T-cell (primary cell): ENCODE data around the gene TTLL12. TPM values are rescaled to one million over a fixed set of nuclear protein-coding genes. Genes with fewer than 3 reads are reported as not detected.

Experiments used
- ATAC-seq, 4 experiments: fragments of 200-7000 bp in 3 of 4; fragments of 150-1000 bp in 1 of 4; cut with Tn5 transposase; replicated peaks in 1 of 4; 1 replicate in 3 of 4; 2 replicates in 1 of 4; pipeline ENCODE4 v1.10.0; 2021; ENCODE audit warnings: moderate library complexity in 3 of 4, mild to moderate bottlenecking in 2 of 4, moderate number of reproducible peaks in 1 of 4
- CTCF ChIA-PET, 2 donors: fragments of 300-600 bp; sonication (Branson Sonifier 250); formaldehyde crosslinking; loops; one replicate each; lab custom pipeline; 2022; ENCODE audit warnings: antibody characterized with exemption in 2 of 2; lab: Charles Lee
- POLR2A ChIA-PET, 2 donors: fragments of 300-600 bp; sonication (Branson Sonifier 250); formaldehyde crosslinking; loops; one replicate each; lab custom pipeline; 2022; ENCODE audit warnings: antibody characterized with exemption in 2 of 2; lab: Charles Lee
- DNase-seq, 35 experiments: peaks; one replicate each; pipeline versions ENCODE4 v3.0.0 to v3.0.0-alpha.2; 2013 to 2023
- H3K27ac ChIP-seq: one replicate; pipeline ENCODE4 v1.5.1; 2013; ENCODE audit warnings: low read length
- H3K27me3 ChIP-seq, 2 experiments: replicated peaks in 1 of 2; 1 replicate in 1 of 2; 2 replicates in 1 of 2; pipeline versions ENCODE4 v1.6.1 to v1.7.0; 2013; ENCODE audit warnings: low read length in 1 of 2, mixed read lengths in 1 of 2; ENCODE audit not compliant: control insufficient read depth in 2 of 2, insufficient read depth in 2 of 2; ENCODE audit errors: extremely low read depth in 1 of 2
- H3K36me3 ChIP-seq, 2 donors: 1 replicate in 1 of 2; 2 replicates in 1 of 2; pipeline versions ENCODE4 v1.6.1 to v1.7.0; 2013; ENCODE audit warnings: low read length in 1 of 2; ENCODE audit not compliant: control insufficient read depth in 2 of 2, insufficient read depth in 1 of 2; ENCODE audit errors: extremely low read depth in 1 of 2
- H3K4me1 ChIP-seq, 2 experiments: 1 replicate in 1 of 2; 2 replicates in 1 of 2; pipeline versions ENCODE4 v1.6.1 to v1.7.0; 2013; ENCODE audit warnings: low read length in 2 of 2, mixed read lengths in 1 of 2; ENCODE audit not compliant: insufficient read depth in 2 of 2, control insufficient read depth in 1 of 2; ENCODE audit errors: extremely low read depth in 1 of 2
- H3K4me3 ChIP-seq, 2 donors: 1 replicate in 1 of 2; 2 replicates in 1 of 2; pipeline versions ENCODE4 v1.5.1 to v1.7.0; 2013; ENCODE audit warnings: mild to moderate bottlenecking in 2 of 2, low read length in 1 of 2, moderate library complexity in 1 of 2; ENCODE audit not compliant: control insufficient read depth in 1 of 2; ENCODE audit errors: extremely low read depth in 1 of 2
- H3K9me3 ChIP-seq: 2 replicates; pipeline ENCODE4 v1.7.0; 2013
- H3K27ac Mint-ChIP-seq, 2 donors: one replicate each; pipeline ENCODE4 v1.8.0; 2020 to 2021; ENCODE audit warnings: mild to moderate bottlenecking in 2 of 2, mixed read lengths in 2 of 2
- H3K27me3 Mint-ChIP-seq, 2 donors: one replicate each; pipeline ENCODE4 v1.8.0; 2021 to 2022; ENCODE audit warnings: mixed read lengths in 2 of 2
- H3K36me3 Mint-ChIP-seq: one replicate; pipeline ENCODE4 v1.8.0; 2021; ENCODE audit warnings: mixed read lengths
- H3K4me1 Mint-ChIP-seq, 3 donors: one replicate each; pipeline ENCODE4 v1.8.0; 2020 to 2022; ENCODE audit warnings: mixed read lengths in 3 of 3, mild to moderate bottlenecking in 1 of 3
- H3K4me3 Mint-ChIP-seq, 3 donors: one replicate each; pipeline ENCODE4 v1.8.0; 2020 to 2022; ENCODE audit warnings: mild to moderate bottlenecking in 3 of 3, mixed read lengths in 3 of 3, moderate library complexity in 3 of 3
- H3K9me3 Mint-ChIP-seq, 3 donors: one replicate each; pipeline ENCODE4 v1.8.0; 2020 to 2022; ENCODE audit warnings: mixed read lengths in 3 of 3
- WGBS: methylation state at CpG from one replicate; pipeline ENCODE4 v1.1.5; 2013; ENCODE audit warnings: missing lambda C conversion rate; ENCODE audit not compliant: insufficient coverage; 5-methylcytosine and 5-hydroxymethylcytosine counted together
- total RNA-seq, 35 experiments: library from RNA in 6 of 35; stranded (reverse) in 6 of 35; fragments of 120-200 nt in 1 of 35; gene quantifications; one replicate each; pipeline versions ENCODE4 v1.2.1 to v1.2.4 and lab custom pipeline; 2013 to 2026

TTLL12 gene
- total RNA-seq, 5 donors from 2014 or later (not counting 1 experiment from before 2014, with no cell fraction given): 17.1 to 38.1 (median 33.8) TPM

GRCh38 chr22:43179146-43179910 is 7.6 kb downstream of the TTLL12 start:
- Mint-ChIP-seq H3K4me3 (no peak overlapping the region), H3K9me3 (no peaks in the 10 kb centered on the region), H3K27ac (no peak overlapping the region), H3K4me1 (peaks cover 6 to 15% (median 6%) of the 10 kb centered on the region in 3 donors), H3K36me3 (peaks cover 10% of the 10 kb centered on the region), H3K27me3 (no peaks in the 10 kb centered on the region)
- DNase-seq: no peak
- POLR2A ChIA-PET: no interaction called here
- H3K9me3 ChIP-seq: no peaks in the 10 kb centered on the region
- no peak overlapping the region for H3K27ac ChIP-seq
- ATAC-seq: no peak
- H3K36me3 ChIP-seq: peaks cover 19 to 34% of the 10 kb centered on the region in 2 donors
- no peaks in the 10 kb centered on the region for H3K27me3 ChIP-seq
- H3K4me3 ChIP-seq: no peak overlapping the region
- H3K4me1 ChIP-seq: peaks cover 0 to under 1% of the 10 kb centered on the region in 2 experiments
- WGBS: 97% methylated on average over 18 of the region's 25 CpGs
- CTCF ChIA-PET: no interaction called here

- ATAC-seq (no peak), DNase-seq (no peak)
- Histone ChIP-seq H3K4me1 (no peaks in the 10 kb centered on the region), H3K9me3 (no peaks in the 10 kb centered on the region), H3K4me3 (no peak overlapping the region), H3K36me3 (peaks cover 29 to 46% of the 10 kb centered on the region in 2 donors), H3K27ac (no peak overlapping the region), H3K27me3 (no peaks in the 10 kb centered on the region)
- 88% methylated on average over 1 of the region's 7 CpGs for WGBS
- Mint-ChIP-seq H3K27me3 (no peaks in the 10 kb centered on the region), H3K27ac (no peak overlapping the region), H3K9me3 (no peaks in the 10 kb centered on the region), H3K36me3 (peaks cover 14% of the 10 kb centered on the region), H3K4me1 (peaks cover 0 to 5% (median 2%) of the 10 kb centered on the region in 3 donors), H3K4me3 (no peak overlapping the region)
- ChIA-PET POLR2A (no interaction called here), CTCF (no interaction called here)
Observed at GRCh38 chr22:43177479-43177878, 9.5 kb downstream of the TTLL12 start.

GRCh38 chr22:43176090-43176489 is 10.8 kb downstream of the TTLL12 start:
- no peak overlapping the region for H3K27ac Mint-ChIP-seq
- Histone ChIP-seq H3K27me3 (no peaks in the 10 kb centered on the region), H3K4me3 (no peak overlapping the region), H3K36me3 (peaks cover 38 to 55% of the 10 kb centered on the region in 2 donors), H3K9me3 (no peaks in the 10 kb centered on the region), H3K27ac (no peak overlapping the region), H3K4me1 (no peaks in the 10 kb centered on the region)
- ChIA-PET CTCF (no interaction called here), POLR2A (no interaction called here)
- no peak overlapping the region for H3K4me3 Mint-ChIP-seq
- DNase-seq (no peak), ATAC-seq (no peak)
- peaks cover 11% of the 10 kb centered on the region for H3K36me3 Mint-ChIP-seq
- no peaks in the 10 kb centered on the region for H3K9me3 Mint-ChIP-seq
- 75% methylated on average over 13 of the region's 15 CpGs for WGBS
- no peaks in the 10 kb centered on the region for H3K4me1 Mint-ChIP-seq
- H3K27me3 Mint-ChIP-seq: no peaks in the 10 kb centered on the region

GRCh38 chr22:43174941-43175531 is 11.9 kb downstream of the TTLL12 start:
- no peaks in the 10 kb centered on the region for H3K9me3 ChIP-seq
- Mint-ChIP-seq H3K27me3 (no peaks in the 10 kb centered on the region), H3K36me3 (peaks cover 14% of the 10 kb centered on the region), H3K9me3 (no peaks in the 10 kb centered on the region), H3K4me1 (peaks cover 0 to 2% (median 0%) of the 10 kb centered on the region in 3 donors), H3K4me3 (no peak overlapping the region), H3K27ac (no peak overlapping the region)
- no peaks in the 10 kb centered on the region for H3K4me1 ChIP-seq
- peaks cover 45 to 52% of the 10 kb centered on the region in 2 donors for H3K36me3 ChIP-seq
- H3K4me3 ChIP-seq: no peak overlapping the region
- H3K27me3 ChIP-seq: no peaks in the 10 kb centered on the region
- ChIA-PET POLR2A (no interaction called here), CTCF (no interaction called here)
- DNase-seq (no peak), ATAC-seq (no peak)
- H3K27ac ChIP-seq: no peak overlapping the region
- 100% methylated on average over 4 of the region's 9 CpGs for WGBS

- Histone ChIP-seq H3K27ac (no peak overlapping the region), H3K27me3 (no peaks in the 10 kb centered on the region), H3K4me1 (no peaks in the 10 kb centered on the region), H3K4me3 (no peak overlapping the region), H3K36me3 (peaks cover 47 to 49% of the 10 kb centered on the region in 2 donors), H3K9me3 (no peaks in the 10 kb centered on the region)
- ATAC-seq (no peak), DNase-seq (no peak)
- Mint-ChIP-seq H3K36me3 (peaks cover 14% of the 10 kb centered on the region), H3K9me3 (no peaks in the 10 kb centered on the region), H3K27me3 (no peaks in the 10 kb centered on the region), H3K4me1 (peaks cover 0 to 2% (median 0%) of the 10 kb centered on the region in 3 donors), H3K27ac (no peak overlapping the region), H3K4me3 (no peak overlapping the region)
- CTCF ChIA-PET: no interaction called here
- WGBS: 97% methylated on average over 34 of the region's 39 CpGs
- POLR2A ChIA-PET: no interaction called here
Observed at GRCh38 chr22:43173976-43174720, 12.8 kb downstream of the TTLL12 start.

- ChIA-PET POLR2A (no interaction called here), CTCF (no interaction called here)
- DNase-seq (no peak), ATAC-seq (no peak)
- Histone ChIP-seq H3K4me3 (no peak overlapping the region), H3K36me3 (peaks cover 41 to 45% of the 10 kb centered on the region in 2 donors), H3K9me3 (no peaks in the 10 kb centered on the region), H3K4me1 (no peaks in the 10 kb centered on the region), H3K27me3 (no peaks in the 10 kb centered on the region), H3K27ac (no peak overlapping the region)
- WGBS: 96% methylated on average over 9 of the region's 9 CpGs
- H3K9me3 Mint-ChIP-seq: no peaks in the 10 kb centered on the region
- H3K27me3 Mint-ChIP-seq: no peaks in the 10 kb centered on the region
- H3K4me1 Mint-ChIP-seq: peaks cover 0 to 4% (median 0%) of the 10 kb centered on the region in 3 donors
- H3K36me3 Mint-ChIP-seq: peaks cover 13% of the 10 kb centered on the region
- H3K4me3 Mint-ChIP-seq: no peak overlapping the region
- H3K27ac Mint-ChIP-seq: no peak overlapping the region
Observed at GRCh38 chr22:43173566-43173965, 13.4 kb downstream of the TTLL12 start.
